M059J (cell line): ENCODE results near the gene NBEA. TPM values are rescaled to one million over a fixed set of nuclear protein-coding genes. Genes with fewer than 3 reads are reported as not detected.
A peak's percentile ranks its signal among the peaks of the same experiment; 100 is the strongest.

Experiments
- DNase-seq: peaks from one replicate; pipeline ENCODE4 v3.0.0-alpha.2; 2012; ENCODE audit warnings: low read depth
- total RNA-seq: library from RNA; depleted of rRNA; stranded (reverse); fragments of >200 nt; shearing (Covaris generic); gene quantifications from 2 replicates; pipeline ENCODE4 v1.2.3, GENCODE V29; 2014

The NBEA gene
- total RNA-seq, 1 experiment from 2014 or later = 6.4 TPM

DNA sequence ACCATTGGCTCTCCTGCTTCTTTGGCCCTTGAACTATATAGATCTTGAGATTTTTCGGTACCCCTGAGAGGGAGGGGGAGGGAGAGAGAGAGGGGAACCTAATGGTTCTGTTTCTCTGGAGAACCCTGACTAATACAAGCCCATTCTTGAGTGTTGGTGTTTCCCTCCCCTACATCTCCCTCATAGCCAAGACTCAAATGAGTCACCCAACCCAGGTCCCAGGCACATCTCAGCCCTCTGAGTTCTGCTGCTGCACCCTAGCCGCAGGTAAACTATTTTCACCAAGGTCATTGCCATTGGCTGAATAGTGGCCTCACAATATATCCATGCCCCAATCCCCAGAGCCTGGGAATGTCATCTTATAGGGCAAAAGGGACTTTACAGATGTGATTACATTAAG lies 760.2 kb downstream of the NBEA start:
- no peak for DNase-seq

- DNase-seq = no peak
Observed at GRCh38 chr13:35703061-35703460, 761.0 kb downstream of the NBEA start.

DNA sequence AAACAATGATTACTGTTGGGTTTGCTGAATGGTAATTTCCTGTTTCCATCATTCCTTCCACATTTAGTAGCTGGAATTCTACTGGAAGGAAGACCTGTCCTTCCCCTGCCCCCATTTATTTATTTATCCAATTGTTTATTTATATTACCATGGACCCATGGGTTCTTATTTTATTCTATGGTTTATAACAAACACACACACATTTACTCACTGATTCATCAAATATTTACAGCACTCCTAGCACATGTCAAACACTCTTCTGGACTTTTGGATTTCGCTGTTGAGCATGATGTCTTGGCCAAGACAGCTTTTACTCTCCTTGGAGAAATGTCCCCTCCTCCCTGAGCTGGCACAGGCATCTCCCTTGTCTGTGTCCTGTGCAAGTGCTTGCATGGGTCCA lies 762.3 kb downstream of the NBEA start:
- peak; percentile 69 for DNase-seq

DNA sequence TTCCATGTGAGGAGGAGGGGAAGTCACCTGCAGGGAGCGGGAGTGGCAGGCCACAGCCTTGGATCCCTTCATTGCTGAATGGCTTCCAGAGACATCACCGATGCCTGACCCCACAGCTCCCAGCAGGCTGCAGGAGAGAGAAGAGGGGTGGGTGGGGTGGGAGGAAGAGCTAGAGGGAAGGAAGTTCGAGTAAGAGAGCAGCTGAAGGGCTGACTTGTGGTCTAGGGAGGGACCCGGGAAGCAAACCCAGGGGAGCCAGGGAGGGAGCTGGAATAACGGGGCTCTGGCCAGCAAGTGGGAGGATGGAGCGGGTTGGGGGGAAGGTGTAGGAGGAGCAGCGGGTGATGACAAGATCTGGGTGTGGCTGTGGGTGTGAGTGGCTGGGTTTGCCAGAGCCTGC lies 764.2 kb downstream of the NBEA start:
- no peak for DNase-seq

GRCh38 chr13:35706721-35707120 lies 764.7 kb downstream of the NBEA start:
- no peak for DNase-seq

DNA sequence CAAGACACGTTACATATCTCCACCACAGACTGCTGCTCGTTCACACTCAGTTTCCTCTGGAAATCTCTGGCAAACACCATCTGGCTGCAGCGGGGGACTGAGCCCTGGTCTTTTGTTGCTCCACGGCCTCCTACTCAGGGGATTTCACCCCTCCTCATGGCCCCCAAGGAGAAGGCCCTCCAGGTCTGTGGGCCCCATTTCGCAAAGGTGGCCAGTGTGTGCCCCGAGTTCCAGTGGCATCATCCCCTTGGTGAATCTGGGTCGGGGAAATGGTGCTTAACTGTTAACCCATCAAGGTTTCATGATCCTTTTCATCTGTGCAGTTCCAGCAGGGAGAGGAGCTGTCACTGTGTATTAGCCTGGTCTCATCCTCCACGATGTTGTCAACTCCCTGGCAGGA lies 769.8 kb downstream of the NBEA start:
- DNase-seq = no peak

GRCh38 chr13:35712907-35713761 lies 771.1 kb downstream of the NBEA start:
- peak; percentile 53 for DNase-seq

- DNase-seq = peak; percentile 37
Observed at GRCh38 chr13:35714121-35714520, 772.1 kb downstream of the NBEA start.

DNA sequence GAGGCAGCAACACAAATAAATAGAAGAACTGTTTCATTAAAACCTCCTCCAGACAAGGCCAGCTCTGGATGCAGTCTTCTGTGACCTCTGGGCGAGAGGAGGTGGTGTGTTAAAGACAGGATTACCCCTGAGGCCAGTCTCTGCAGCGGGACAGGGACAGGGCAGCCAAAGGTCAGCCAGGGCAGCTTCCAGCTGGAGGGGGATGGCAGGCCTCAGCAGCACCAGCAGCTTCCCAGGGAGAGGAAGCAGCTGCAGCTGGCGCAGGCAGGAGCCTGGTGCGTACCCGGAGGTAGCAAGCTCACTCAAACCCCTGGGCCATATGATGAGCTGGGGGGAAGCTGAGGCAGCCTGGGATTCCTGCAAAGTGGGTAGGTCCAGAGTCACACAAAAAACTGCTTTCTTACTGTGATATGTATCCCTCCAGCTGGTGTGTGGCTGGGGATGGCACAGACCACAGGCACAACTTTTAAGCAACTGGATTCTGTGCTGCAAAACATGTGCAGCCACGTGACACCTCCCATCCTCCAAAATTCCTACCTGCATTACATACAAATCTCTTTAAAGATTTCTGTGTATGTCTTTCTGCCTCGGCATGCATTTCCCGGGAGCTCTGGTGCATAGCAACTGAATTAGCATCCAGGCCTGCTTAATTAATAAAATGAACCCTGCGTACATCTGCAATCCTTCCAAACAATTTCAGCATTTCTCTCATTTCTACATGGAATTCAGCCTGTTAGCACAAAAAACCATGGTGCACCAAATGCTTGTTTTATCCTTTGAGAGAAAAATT lies 772.7 kb downstream of the NBEA start:
- DNase-seq = peak; percentile 39

GRCh38 chr13:35716186-35716585 lies 774.1 kb downstream of the NBEA start:
- peak; percentile 28 for DNase-seq

DNA sequence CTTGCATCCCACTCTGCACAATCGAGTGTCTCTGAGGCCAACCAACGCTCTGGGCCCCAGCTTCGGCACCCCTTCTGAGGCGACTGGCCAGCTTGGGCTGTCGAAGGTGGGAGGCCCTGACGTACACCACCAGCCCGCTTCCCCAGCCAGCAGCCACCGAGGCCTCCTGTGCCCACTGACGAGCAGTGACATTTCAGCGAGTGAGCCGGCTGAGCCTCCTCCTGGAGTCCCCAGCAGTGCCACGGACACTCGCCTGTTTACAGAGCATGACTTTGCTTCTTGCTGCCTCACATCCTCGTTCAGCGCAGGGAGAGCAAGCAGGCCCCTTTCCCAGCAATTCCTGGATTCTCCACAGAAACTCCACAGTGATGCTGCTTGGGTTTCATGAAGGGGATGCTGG lies 774.7 kb downstream of the NBEA start:
- DNase-seq = no peak

GRCh38 chr13:35718084-35718483 lies 776.0 kb downstream of the NBEA start:
- no peak for DNase-seq

DNA sequence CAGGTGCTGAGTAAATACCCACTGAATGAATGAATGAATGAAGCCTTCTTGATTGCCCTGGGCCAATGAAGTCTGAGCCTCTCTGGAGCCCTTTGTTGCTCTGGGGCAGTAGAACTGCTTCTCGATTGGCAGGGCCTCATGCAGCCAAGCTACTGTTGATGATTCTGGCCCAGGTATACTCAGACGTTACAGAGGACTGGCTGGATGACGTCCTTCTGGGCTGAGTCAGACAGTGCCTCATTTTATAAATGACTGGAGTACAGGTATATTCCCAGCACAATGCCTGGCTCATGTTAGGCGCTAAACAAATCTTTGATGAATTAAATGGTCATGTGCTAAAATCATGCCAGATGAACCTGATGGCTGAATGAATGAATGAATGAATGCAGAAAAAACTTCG lies 778.2 kb downstream of the NBEA start:
- DNase-seq = no peak

GRCh38 chr13:35720690-35721554 lies 778.9 kb downstream of the NBEA start:
- DNase-seq = peak; percentile 54
